Left cardiac atrium (tissue), 4 donors: ENCODE results near the gene STON1. TPM values are rescaled to one million over a fixed set of nuclear protein-coding genes. Genes with fewer than 3 reads are reported as not detected.
"Not testable (repeated sequence)": the region's sequence is repeated elsewhere in the genome, so short reads cannot be mapped to it uniquely, and the experiment has no call there.

Experiments used
- ATAC-seq, 2 donors: fragments of 200-7000 bp; cut with Tn5 transposase; one replicate each; pipeline ENCODE4 v1.9.1; 2020; ENCODE audit warnings: mild to moderate bottlenecking in 2 of 2, moderate library complexity in 2 of 2
- DNase-seq: peaks from one replicate; pipeline ENCODE4 v3.0.0-alpha.2; 2020
- intact Hi-C, 2 donors: fragments of 100-400 bp; cut with DNase I; formaldehyde crosslinking; loops; one replicate each; pipeline versions ENCODE4 v1.14.1 to v1.15.1; 2022 to 2023
- long read RNA-seq: library from polyadenylated mRNA; unstranded; transcript quantifications from one replicate; pipeline ENCODE4 v2.0.0, GENCODE V29; 2021
- total RNA-seq, 2 donors: library from RNA; stranded (reverse); fragmentation: NEBNext Ultra II Directional; extraction: Animal tissue kit (Norgen Biotek cat#: 25700); gene quantifications; one replicate each; pipeline ENCODE4 v1.2.1, GENCODE V29; 2021
- donor health status: DM: no; HTN: yes; CAD: no.
- donor health status: DM: no; HTN: yes; CAD: no; lungs with severe emphysema.
- donor health status: DM: yes; HTN: yes; CAD: no.
- donor health status: Dilated cardiomyopathy.

The STON1 gene
- total RNA-seq, result 10 to 100 TPM; 16.7 to 19.1 TPM
- long read RNA-seq, partial matches to known transcripts, result 2 of 3 reads
- long read RNA-seq, other reads (novel, unspliced or antisense), result 1 of 3 reads

GRCh38 chr2:48530033-48530811, at the start of gene STON1:
Gene STON1 (plus strand): TSS chr2:48530154. CDS start chr2:48580634, 50,480 bp downstream.
- DNase-seq (peak; percentile 60), ATAC-seq (peak; percentile 76 to 79)
- intact Hi-C loops, result no loop called here

- DNase-seq (no peak), ATAC-seq (no peak)
- intact Hi-C loops, result no loop called here
These were observed 49.4 kb upstream of the STON1 start for GRCh38 chr2:48480526-48480925.

- intact Hi-C loops, result no loop called here
- ATAC-seq, result peak in 1 of 2 donors; percentile 21
- DNase-seq, result no peak
These were observed 47.6 kb upstream of the STON1 start for GRCh38 chr2:48482313-48482712.

- intact Hi-C loops, result no loop called here
- DNase-seq (no peak), ATAC-seq (peak in 1 of 2 donors; percentile 12)
These were observed 47.2 kb upstream of the STON1 start for GRCh38 chr2:48482769-48483168.

GRCh38 chr2:48483506-48483905, 46.4 kb upstream of the STON1 start:
- DNase-seq (no peak), ATAC-seq (peak in 1 of 2 donors; percentile 72)
- intact Hi-C loops, result no loop called here

GRCh38 chr2:48483916-48484315, 46.0 kb upstream of the STON1 start:
- intact Hi-C loops, result no loop called here
- ATAC-seq, result peak in 1 of 2 donors; percentile 75
- no peak for DNase-seq

GRCh38 chr2:48488545-48488944, 41.4 kb upstream of the STON1 start:
- intact Hi-C loops, result no loop called here
- ATAC-seq (no peak), DNase-seq (no peak)

- intact Hi-C loops, result no loop called here
- DNase-seq (no peak), ATAC-seq (no peak)
These were observed 33.1 kb upstream of the STON1 start for GRCh38 chr2:48496849-48497248.

GRCh38 chr2:48504647-48505327, 25.2 kb upstream of the STON1 start:
- intact Hi-C loops, result no loop called here
- DNase-seq, result no peak
- ATAC-seq, result peak in 1 of 2 donors; percentile 41

- intact Hi-C loops, result no loop called here
- ATAC-seq (no peak), DNase-seq (no peak)
These were observed 22.8 kb upstream of the STON1 start for GRCh38 chr2:48507111-48507510.

- intact Hi-C loops, result no loop called here
- ATAC-seq, result peak in 1 of 2 donors; percentile 51
- DNase-seq, result no peak
These were observed 21.4 kb upstream of the STON1 start for GRCh38 chr2:48508461-48509124.

- DNase-seq (no peak), ATAC-seq (no peak)
- intact Hi-C loops, result no loop called here
These were observed 19.6 kb upstream of the STON1 start for GRCh38 chr2:48510329-48510728.

GRCh38 chr2:48511849-48512470, 18.0 kb upstream of the STON1 start:
- intact Hi-C loops, result no loop called here
- no peak for ATAC-seq

GRCh38 chr2:48512571-48512970, 17.4 kb upstream of the STON1 start:
- intact Hi-C loops, result no loop called here
- DNase-seq, result no peak

More at GRCh38 chr2:48511849-48512470, 18.0 kb upstream of the STON1 start:
- no peak for DNase-seq

GRCh38 chr2:48514348-48515003, 15.5 kb upstream of the STON1 start:
- DNase-seq, result no peak
- intact Hi-C loops, result no loop called here
- peak in 1 of 2 donors; percentile 26 for ATAC-seq

More at GRCh38 chr2:48512571-48512970, 17.4 kb upstream of the STON1 start:
- no peak for ATAC-seq

GRCh38 chr2:48515513-48515985, 14.4 kb upstream of the STON1 start:
- DNase-seq (no peak), ATAC-seq (peak; percentile 63 to 86)
- intact Hi-C loops, result no loop called here

- ATAC-seq, result no peak
- no peak for DNase-seq
- intact Hi-C loops, result no loop called here
These were observed 10.4 kb upstream of the STON1 start for GRCh38 chr2:48519593-48519992.

- intact Hi-C loops, result not testable (repeated sequence)
These were observed 5.2 kb upstream of the STON1 start for GRCh38 chr2:48524756-48525155.

More at GRCh38 chr2:48524756-48525155, 5.2 kb upstream of the STON1 start:
- ATAC-seq, DNase-seq: not testable (repeated sequence)
